SH-SY5Y (cell line): ENCODE results near the gene FBXL15.

Source experiments
- GATA2 ChIP-seq: IDR thresholded peaks from 2 replicates; pipeline ENCODE4 v1.6.1; 2011; ENCODE audit warnings: mild to moderate bottlenecking, low read depth, low read length
- GATA3 ChIP-seq: IDR thresholded peaks from 2 replicates; pipeline ENCODE4 v1.6.1; 2011; ENCODE audit warnings: low read depth, mild to moderate bottlenecking, low read length, moderate library complexity

- TF ChIP-seq GATA3 (no peak), GATA2 (no peak)
Measured at GRCh38 chr10:102461187-102462054, 40.8 kb downstream of the FBXL15 start.
